Astrocyte of the spinal cord (primary cell): Measurements from ENCODE around the gene HMGXB3.

Source experiments
- DNase-seq: peaks from one replicate; pipeline ENCODE4 v3.0.0; 2011; ENCODE audit warnings: low read depth, low spot score
- H3K4me3 ChIP-seq: 2 replicates; pipeline ENCODE4 v1.5.1; 2011; ENCODE audit warnings: low read depth, mild to moderate bottlenecking, low read length, moderate library complexity
- in situ Hi-C: cut with HindIII; loops from 2 replicates; pipeline ENCODE4 v1.10.0; 2017; ENCODE audit warnings: low sequenced_read_pairs
- TF ChIP-seq, protein P1 (sequence below): IDR thresholded peaks from 2 replicates; pipeline ENCODE4 v1.5.1; 2012; ENCODE audit warnings: low read depth, mild to moderate bottlenecking, low read length, inconsistent platforms

HMGXB3 gene

DNA sequence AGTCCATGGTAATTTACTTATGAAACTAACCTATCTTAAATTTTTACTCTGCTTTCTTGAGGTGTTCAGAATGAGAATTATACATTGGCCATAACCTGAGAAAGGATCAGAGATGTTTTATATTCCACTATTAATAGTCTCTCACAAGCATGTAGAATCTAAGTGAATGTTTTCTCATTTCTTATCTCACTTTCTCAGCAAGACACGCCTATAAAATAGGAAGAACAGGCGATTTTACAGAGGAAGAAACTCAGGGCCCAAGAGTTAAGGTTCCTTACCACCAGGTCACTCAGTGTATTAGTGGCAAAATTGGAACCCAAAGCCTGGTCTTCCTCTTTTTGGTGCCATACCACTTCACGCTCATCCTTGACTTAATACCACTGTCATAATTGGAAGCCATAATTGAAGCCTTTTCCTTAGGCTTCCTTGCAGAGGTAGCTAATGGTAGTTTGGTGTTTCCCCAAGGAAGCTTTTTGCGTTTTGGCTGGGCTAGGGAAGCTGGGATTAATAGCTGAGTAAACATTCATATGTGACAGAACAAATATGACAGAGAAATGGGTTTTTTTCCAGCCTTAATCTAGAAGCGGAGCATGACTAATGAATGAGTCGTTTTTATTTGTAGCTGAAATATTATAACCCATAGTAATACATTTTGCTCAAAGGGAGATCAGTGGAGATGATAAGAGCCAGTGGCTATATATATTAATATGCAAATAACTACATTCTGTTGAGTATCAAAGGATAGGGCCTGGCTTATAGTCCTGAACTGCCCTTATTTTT lies 16.9 kb downstream of the HMGXB3 start:
- in situ Hi-C loops, result no loop called here
- DNase-seq, result no peak
- TF ChIP-seq, protein P1, sequence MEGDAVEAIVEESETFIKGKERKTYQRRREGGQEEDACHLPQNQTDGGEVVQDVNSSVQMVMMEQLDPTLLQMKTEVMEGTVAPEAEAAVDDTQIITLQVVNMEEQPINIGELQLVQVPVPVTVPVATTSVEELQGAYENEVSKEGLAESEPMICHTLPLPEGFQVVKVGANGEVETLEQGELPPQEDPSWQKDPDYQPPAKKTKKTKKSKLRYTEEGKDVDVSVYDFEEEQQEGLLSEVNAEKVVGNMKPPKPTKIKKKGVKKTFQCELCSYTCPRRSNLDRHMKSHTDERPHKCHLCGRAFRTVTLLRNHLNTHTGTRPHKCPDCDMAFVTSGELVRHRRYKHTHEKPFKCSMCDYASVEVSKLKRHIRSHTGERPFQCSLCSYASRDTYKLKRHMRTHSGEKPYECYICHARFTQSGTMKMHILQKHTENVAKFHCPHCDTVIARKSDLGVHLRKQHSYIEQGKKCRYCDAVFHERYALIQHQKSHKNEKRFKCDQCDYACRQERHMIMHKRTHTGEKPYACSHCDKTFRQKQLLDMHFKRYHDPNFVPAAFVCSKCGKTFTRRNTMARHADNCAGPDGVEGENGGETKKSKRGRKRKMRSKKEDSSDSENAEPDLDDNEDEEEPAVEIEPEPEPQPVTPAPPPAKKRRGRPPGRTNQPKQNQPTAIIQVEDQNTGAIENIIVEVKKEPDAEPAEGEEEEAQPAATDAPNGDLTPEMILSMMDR, result no peak
- H3K4me3 ChIP-seq, result no peak overlapping the region

DNA sequence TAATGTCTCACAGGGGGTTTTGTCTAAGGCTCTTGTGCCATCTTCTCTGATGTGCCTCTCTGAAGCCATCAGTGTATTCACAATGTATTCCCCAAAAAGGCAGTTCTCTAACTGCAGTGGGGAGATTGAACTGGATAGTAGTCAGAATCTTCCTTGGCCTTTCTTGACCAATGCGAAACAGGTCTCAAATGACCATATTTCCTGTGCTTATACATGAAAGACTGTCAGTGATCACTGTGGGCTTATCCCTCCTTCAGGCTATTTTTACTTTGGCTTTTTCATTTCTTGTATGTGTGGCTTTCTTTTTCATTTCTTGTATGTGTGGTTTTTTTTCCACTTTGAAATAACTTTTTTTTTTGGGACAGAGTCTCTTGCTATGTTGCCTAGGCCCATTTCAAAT lies 19.7 kb downstream of the HMGXB3 start:
- no peak for DNase-seq
- TF ChIP-seq, protein P1, result no peak
- no peak overlapping the region for H3K4me3 ChIP-seq
- in situ Hi-C loops, result no loop called here

DNA sequence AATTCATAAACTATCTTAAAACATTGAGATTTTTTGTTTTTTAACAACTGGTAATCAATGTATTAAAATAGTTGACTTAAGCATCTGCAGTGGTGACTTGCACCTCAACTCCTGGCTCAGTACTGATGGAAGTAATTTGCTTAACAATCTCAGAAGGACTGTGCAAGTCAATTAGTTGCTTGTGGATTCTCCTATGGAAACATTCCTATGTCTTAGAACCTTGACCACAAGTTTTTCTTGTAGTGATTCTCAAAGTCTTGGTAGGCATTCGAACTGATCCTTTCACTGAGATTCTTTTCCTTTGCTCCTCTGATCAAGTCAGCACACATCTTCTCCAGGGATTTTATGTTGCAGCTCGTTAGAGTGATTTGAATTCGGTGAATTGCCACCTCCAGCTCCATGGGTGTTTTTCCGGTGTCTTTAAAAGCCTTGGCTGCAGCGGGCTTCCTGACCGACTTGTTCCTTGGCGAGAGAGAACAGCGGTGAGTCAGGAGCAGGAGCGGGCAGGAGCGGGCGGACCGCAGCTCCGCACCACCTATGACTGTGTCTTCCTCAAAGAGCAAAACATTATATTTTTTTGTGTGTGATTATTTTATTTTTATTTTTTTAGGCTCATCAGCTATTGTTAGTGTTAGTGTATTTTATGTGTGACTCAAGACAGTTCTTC lies 21.1 kb downstream of the HMGXB3 start:
- TF ChIP-seq, protein P1, result no peak
- DNase-seq, result peak; percentile 89
- no peak overlapping the region for H3K4me3 ChIP-seq
- in situ Hi-C loops, result no loop called here

DNA sequence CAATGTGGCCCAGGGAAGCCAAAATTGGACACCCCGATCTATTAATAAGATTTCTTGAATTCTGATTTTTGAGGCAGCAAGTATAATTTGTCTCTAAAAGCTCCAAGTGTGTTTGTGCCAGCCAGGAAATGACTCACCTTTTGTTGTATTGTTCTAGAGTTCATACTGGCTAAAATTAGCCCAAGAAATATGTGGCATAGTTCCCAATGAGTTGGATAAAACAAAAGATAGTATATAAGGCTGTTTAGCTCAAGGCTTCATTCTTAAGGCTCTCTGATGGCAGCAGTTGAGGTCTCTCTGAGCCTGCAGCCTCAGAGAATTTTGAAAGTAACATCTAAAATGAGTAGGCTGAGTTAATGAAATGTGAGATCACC lies 21.6 kb downstream of the HMGXB3 start:
- H3K4me3 ChIP-seq, result no peak overlapping the region
- DNase-seq, result peak; percentile 89
- TF ChIP-seq, protein P1, result no peak
- in situ Hi-C loops, result no loop called here

DNA sequence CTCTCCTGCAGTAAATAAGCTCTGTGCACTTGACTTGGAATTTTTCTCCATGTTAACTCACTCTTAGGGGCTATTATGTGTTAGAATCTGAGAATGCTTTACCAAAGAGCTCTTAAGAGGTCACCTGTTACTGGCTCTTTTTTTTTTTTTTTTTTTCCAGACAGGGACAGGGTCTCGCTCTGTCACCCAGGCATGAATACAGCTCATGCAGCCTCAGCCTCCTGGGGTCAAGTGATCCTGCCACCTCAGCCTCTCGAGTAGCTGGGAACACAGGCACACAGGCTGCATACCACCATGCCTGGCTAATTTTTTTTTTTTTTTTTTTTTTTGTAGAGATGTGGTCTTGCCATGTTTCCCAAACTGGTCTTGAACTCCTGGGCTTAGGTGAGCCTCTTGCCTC lies 22.1 kb downstream of the HMGXB3 start:
- in situ Hi-C loops, result no loop called here

DNA sequence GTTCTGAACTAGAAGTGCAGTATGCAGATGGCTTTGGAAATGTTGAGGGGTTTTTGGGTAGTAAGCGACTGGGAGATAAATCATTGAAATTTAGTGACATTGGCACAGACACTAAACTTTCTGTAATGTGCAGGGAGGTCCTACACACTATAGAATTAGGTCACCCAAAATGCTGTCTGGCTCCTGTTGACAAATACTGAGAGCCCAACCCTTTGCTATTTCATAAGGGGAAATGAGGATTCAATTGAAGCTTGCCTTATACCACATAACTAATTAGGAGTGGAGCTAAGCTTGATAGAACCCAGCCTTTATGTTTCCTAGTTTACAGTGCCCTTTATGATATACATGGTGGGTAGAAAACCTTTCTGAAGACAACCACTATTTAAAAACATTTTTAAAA lies 22.6 kb downstream of the HMGXB3 start:
- in situ Hi-C loops, result no loop called here
- TF ChIP-seq, protein P1, result no peak
- DNase-seq, result no peak
- H3K4me3 ChIP-seq, result no peak overlapping the region

More for the DNA sequence above, 22.1 kb downstream of the HMGXB3 start:
- no peak for DNase-seq
- no peak overlapping the region for H3K4me3 ChIP-seq
- TF ChIP-seq, protein P1, result no peak
